HepG2 (cell line): ENCODE results near the gene UVSSA. TPM values are rescaled to one million over a fixed set of nuclear protein-coding genes. Genes with fewer than 3 reads are reported as not detected.
A peak's percentile ranks its signal among the peaks of the same experiment; 100 is the strongest.

Source experiments
- ASH2L ChIP-seq: fragments of 300-600, 200-600 bp; sonication (generic); IDR thresholded peaks from 2 replicates; pipeline ENCODE4 v1.7.0; 2017; ENCODE audit warnings: low read depth, mild to moderate bottlenecking, moderate library complexity, mixed read lengths, low read length; ENCODE audit not compliant: insufficient read length
- LCORL ChIP-seq, 2 experiments: fragments of 450-650 bp in 1 of 2; sonication (generic) in 1 of 2; formaldehyde crosslinking in 1 of 2; IDR thresholded peaks; 2 replicates each; pipeline versions ENCODE4 v1.5.0 to v1.6.1; 2017 to 2020; ENCODE audit warnings: antibody characterized with exemption in 1 of 2, missing genetic modification reagents in 1 of 2
- MED1 ChIP-seq: sonication (generic); formaldehyde crosslinking; IDR thresholded peaks from 2 replicates; pipeline ENCODE4 v1.4.0; 2020; ENCODE audit warnings: missing genetic modification reagents
- NFE2 ChIP-seq: sonication (generic); formaldehyde crosslinking; IDR thresholded peaks from 2 replicates; pipeline ENCODE4 v1.4.0; 2020; ENCODE audit warnings: missing genetic modification reagents
- ONECUT2 ChIP-seq: sonication (generic); formaldehyde crosslinking; IDR thresholded peaks from 2 replicates; pipeline ENCODE4 v1.4.0; 2020; ENCODE audit warnings: missing genetic modification reagents
- PHF20 ChIP-seq: sonication (generic); formaldehyde crosslinking; IDR thresholded peaks from 2 replicates; pipeline ENCODE4 v1.5.0; 2020; ENCODE audit warnings: mild to moderate bottlenecking, missing genetic modification reagents
- POGZ ChIP-seq: sonication (generic); formaldehyde crosslinking; IDR thresholded peaks from 2 replicates; pipeline ENCODE4 v1.4.0; 2020; ENCODE audit warnings: mild to moderate bottlenecking, missing genetic modification reagents
- SALL1 ChIP-seq: sonication (generic); formaldehyde crosslinking; IDR thresholded peaks from 2 replicates; pipeline ENCODE4 v1.8.0; 2022; ENCODE audit warnings: mild to moderate bottlenecking, missing genetic modification reagents
- SOX6 ChIP-seq, 2 experiments: fragments of 450-650 bp in 1 of 2; sonication (generic) in 1 of 2; formaldehyde crosslinking in 1 of 2; IDR thresholded peaks; 2 replicates each; pipeline versions ENCODE4 v1.4.0 to v1.6.1; 2017 to 2020; ENCODE audit warnings: antibody characterized with exemption in 1 of 2, mild to moderate bottlenecking in 1 of 2, missing genetic modification reagents in 1 of 2
- YEATS2 ChIP-seq: sonication (generic); formaldehyde crosslinking; IDR thresholded peaks from 2 replicates; pipeline ENCODE4 v1.4.0; 2020; ENCODE audit warnings: missing genetic modification reagents, borderline replicate concordance
- ZBTB21 ChIP-seq: sonication (generic); formaldehyde crosslinking; IDR thresholded peaks from 2 replicates; pipeline ENCODE4 v1.4.0; 2020; ENCODE audit warnings: missing genetic modification reagents
- ZNF180 ChIP-seq: sonication (generic); formaldehyde crosslinking; IDR thresholded peaks from 2 replicates; pipeline ENCODE4 v1.4.0; 2020; ENCODE audit warnings: low read depth, missing genetic modification reagents, borderline replicate concordance
- ZNF850 ChIP-seq: sonication (generic); formaldehyde crosslinking; conservative IDR thresholded peaks from 2 replicates; pipeline ENCODE4 v1.9.0; 2021; ENCODE audit warnings: mild to moderate bottlenecking, missing genetic modification reagents
- polyA plus RNA-seq, 8 experiments: library from polyadenylated mRNA; depleted of rRNA in 3 of 8; stranded (reverse) in 7 of 8; unstranded in 1 of 8; fragments of >200 nt; fragmentation: Illumina TruSeq in 4 of 8; extraction: Trizol in 4 of 8; gene quantifications; 2 replicates each; pipeline versions ENCODE4 v1.2.1 to v1.2.3, GENCODE V29; 2011 to 2016; ENCODE audit warnings: low read depth in 4 of 8, missing spikeins in 1 of 8, mixed read lengths in 1 of 8; ENCODE audit not compliant: insufficient read depth in 1 of 8
- total RNA-seq, 5 experiments: library from RNA; depleted of rRNA; stranded (reverse); fragments of >200 nt; fragmentation: Illumina TruSeq; extraction: Trizol; gene quantifications; 2 replicates each; pipeline ENCODE4 v1.2.3, GENCODE V29; 2016; ENCODE audit warnings: low read depth in 1 of 5
- TF ChIP-seq, protein P1 (sequence below): sonication (generic); formaldehyde crosslinking; IDR thresholded peaks from 2 replicates; pipeline ENCODE4; 2020; ENCODE audit warnings: missing genetic modification reagents, mild to moderate bottlenecking, borderline replicate concordance
- TF ChIP-seq, protein P2 (sequence below): sonication (generic); formaldehyde crosslinking; conservative IDR thresholded peaks from 2 replicates; pipeline ENCODE4 v1.4.0; 2020; ENCODE audit warnings: missing genetic modification reagents
- TF ChIP-seq, protein P3 (sequence below): sonication (generic); formaldehyde crosslinking; conservative IDR thresholded peaks from 2 replicates; pipeline ENCODE4 v1.5.0; 2020; ENCODE audit warnings: missing genetic modification reagents
- TF ChIP-seq, protein P4 (sequence below): sonication (generic); formaldehyde crosslinking; IDR thresholded peaks from 2 replicates; pipeline ENCODE4 v1.5.1; 2020; ENCODE audit warnings: missing genetic modification reagents, mild to moderate bottlenecking, borderline replicate concordance
- TF ChIP-seq, protein P5 (sequence below): IDR thresholded peaks from 2 replicates; pipeline ENCODE4 v1.6.1; 2016
- TF ChIP-seq, protein P6 (sequence below): sonication (generic); formaldehyde crosslinking; IDR thresholded peaks from 2 replicates; pipeline ENCODE4 v1.4.0; 2020; ENCODE audit warnings: missing genetic modification reagents

Gene UVSSA
- total and polyA plus RNA-seq, 2 of the 13 experiments (the other 11 are each of a cell fraction or from before 2014, with no cell fraction given): 4.6 to 8.4 TPM

DNA sequence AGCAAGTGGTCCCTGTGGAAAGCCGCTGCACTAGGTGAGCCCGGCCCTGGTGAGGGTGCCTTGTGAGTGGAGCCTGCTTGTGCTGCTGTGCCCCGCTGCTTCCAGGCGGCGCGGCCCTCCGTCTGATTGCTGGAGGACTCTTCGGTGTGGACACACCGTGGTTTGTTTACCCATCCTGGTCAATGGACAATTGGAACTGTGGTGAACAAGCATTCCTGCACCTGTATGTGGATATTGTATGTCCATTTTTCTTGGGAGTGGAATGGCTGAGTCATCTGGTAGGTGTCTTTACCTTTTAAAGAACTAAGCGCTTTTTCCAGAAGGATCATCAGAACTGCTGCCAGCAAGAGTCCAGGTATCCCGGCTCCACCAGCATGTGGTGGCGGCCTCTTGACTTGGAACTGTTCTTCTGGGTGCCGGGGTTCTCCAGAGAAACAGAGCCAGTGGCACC lies 41.7 kb upstream of the UVSSA start (continued):
- TF ChIP-seq, protein P1, sequence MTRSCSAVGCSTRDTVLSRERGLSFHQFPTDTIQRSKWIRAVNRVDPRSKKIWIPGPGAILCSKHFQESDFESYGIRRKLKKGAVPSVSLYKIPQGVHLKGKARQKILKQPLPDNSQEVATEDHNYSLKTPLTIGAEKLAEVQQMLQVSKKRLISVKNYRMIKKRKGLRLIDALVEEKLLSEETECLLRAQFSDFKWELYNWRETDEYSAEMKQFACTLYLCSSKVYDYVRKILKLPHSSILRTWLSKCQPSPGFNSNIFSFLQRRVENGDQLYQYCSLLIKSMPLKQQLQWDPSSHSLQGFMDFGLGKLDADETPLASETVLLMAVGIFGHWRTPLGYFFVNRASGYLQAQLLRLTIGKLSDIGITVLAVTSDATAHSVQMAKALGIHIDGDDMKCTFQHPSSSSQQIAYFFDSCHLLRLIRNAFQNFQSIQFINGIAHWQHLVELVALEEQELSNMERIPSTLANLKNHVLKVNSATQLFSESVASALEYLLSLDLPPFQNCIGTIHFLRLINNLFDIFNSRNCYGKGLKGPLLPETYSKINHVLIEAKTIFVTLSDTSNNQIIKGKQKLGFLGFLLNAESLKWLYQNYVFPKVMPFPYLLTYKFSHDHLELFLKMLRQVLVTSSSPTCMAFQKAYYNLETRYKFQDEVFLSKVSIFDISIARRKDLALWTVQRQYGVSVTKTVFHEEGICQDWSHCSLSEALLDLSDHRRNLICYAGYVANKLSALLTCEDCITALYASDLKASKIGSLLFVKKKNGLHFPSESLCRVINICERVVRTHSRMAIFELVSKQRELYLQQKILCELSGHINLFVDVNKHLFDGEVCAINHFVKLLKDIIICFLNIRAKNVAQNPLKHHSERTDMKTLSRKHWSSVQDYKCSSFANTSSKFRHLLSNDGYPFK (CRISPR knock-in tag): 0 out of 2 replicates have a peak, but pooled peaks have one; percentile 16
- TF ChIP-seq ONECUT2 (no peak), SOX6 (IDR thresholded peaks at IDR 0.05) (no peak), SOX6 (CRISPR knock-in tag; IDR thresholded peaks at IDR 0.05) (peak; percentile 80), SALL1 (CRISPR knock-in tag) (peak; percentile 48; the same call in 1 of the 2 replicates), MED1 (CRISPR knock-in tag) (0 out of 2 replicates have a peak, but pooled peaks have one; percentile 26), NFE2 (peak; percentile 60; the same call in 1 of the 2 replicates), ZNF850 (no peak), POGZ (CRISPR knock-in tag) (no peak), ASH2L (peak; percentile 50), LCORL (IDR thresholded peaks at IDR 0.05) (no peak), LCORL (CRISPR knock-in tag; IDR thresholded peaks at IDR 0.05) (0 out of 2 replicates have a peak, but pooled peaks have one; percentile 29), PHF20 (CRISPR knock-in tag) (no peak), YEATS2 (CRISPR knock-in tag) (0 out of 2 replicates have a peak, but pooled peaks have one; percentile 40), ZBTB21 (CRISPR knock-in tag) (no peak), ZNF180 (no peak)
- TF ChIP-seq, protein P2, sequence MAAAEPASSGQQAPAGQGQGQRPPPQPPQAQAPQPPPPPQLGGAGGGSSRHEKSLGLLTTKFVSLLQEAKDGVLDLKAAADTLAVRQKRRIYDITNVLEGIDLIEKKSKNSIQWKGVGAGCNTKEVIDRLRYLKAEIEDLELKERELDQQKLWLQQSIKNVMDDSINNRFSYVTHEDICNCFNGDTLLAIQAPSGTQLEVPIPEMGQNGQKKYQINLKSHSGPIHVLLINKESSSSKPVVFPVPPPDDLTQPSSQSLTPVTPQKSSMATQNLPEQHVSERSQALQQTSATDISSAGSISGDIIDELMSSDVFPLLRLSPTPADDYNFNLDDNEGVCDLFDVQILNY (CRISPR knock-in tag): no peak
- TF ChIP-seq, protein P3, sequence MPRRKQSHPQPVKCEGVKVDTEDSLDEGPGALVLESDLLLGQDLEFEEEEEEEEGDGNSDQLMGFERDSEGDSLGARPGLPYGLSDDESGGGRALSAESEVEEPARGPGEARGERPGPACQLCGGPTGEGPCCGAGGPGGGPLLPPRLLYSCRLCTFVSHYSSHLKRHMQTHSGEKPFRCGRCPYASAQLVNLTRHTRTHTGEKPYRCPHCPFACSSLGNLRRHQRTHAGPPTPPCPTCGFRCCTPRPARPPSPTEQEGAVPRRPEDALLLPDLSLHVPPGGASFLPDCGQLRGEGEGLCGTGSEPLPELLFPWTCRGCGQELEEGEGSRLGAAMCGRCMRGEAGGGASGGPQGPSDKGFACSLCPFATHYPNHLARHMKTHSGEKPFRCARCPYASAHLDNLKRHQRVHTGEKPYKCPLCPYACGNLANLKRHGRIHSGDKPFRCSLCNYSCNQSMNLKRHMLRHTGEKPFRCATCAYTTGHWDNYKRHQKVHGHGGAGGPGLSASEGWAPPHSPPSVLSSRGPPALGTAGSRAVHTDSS (CRISPR knock-in tag): no peak
- TF ChIP-seq, protein P4, sequence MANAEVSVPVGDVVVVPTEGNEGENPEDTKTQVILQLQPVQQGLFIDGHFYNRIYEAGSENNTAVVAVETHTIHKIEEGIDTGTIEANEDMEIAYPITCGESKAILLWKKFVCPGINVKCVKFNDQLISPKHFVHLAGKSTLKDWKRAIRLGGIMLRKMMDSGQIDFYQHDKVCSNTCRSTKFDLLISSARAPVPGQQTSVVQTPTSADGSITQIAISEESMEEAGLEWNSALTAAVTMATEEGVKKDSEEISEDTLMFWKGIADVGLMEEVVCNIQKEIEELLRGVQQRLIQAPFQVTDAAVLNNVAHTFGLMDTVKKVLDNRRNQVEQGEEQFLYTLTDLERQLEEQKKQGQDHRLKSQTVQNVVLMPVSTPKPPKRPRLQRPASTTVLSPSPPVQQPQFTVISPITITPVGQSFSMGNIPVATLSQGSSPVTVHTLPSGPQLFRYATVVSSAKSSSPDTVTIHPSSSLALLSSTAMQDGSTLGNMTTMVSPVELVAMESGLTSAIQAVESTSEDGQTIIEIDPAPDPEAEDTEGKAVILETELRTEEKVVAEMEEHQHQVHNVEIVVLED (CRISPR knock-in tag): no peak
- TF ChIP-seq, protein P5, sequence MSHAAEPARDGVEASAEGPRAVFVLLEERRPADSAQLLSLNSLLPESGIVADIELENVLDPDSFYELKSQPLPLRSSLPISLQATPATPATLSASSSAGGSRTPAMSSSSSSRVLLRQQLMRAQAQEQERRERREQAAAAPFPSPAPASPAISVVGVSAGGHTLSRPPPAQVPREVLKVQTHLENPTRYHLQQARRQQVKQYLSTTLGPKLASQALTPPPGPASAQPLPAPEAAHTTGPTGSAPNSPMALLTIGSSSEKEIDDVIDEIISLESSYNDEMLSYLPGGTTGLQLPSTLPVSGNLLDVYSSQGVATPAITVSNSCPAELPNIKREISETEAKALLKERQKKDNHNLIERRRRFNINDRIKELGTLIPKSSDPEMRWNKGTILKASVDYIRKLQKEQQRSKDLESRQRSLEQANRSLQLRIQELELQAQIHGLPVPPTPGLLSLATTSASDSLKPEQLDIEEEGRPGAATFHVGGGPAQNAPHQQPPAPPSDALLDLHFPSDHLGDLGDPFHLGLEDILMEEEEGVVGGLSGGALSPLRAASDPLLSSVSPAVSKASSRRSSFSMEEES (CRISPR knock-in tag): no peak
- TF ChIP-seq, protein P6, sequence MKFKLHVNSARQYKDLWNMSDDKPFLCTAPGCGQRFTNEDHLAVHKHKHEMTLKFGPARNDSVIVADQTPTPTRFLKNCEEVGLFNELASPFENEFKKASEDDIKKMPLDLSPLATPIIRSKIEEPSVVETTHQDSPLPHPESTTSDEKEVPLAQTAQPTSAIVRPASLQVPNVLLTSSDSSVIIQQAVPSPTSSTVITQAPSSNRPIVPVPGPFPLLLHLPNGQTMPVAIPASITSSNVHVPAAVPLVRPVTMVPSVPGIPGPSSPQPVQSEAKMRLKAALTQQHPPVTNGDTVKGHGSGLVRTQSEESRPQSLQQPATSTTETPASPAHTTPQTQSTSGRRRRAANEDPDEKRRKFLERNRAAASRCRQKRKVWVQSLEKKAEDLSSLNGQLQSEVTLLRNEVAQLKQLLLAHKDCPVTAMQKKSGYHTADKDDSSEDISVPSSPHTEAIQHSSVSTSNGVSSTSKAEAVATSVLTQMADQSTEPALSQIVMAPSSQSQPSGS (CRISPR knock-in tag): no peak
